SK-N-SH (cell line): Measurements from ENCODE around the gene KAT14. TPM values are rescaled to one million over a fixed set of nuclear protein-coding genes. Genes with fewer than 3 reads are reported as not detected.

Experiments
- CTCF ChIA-PET: fragments of 300-600, 350-600 bp; formaldehyde crosslinking; extraction: SDS; loops from one replicate; lab custom pipeline; 2021; lab: Yijun Ruan, JAX
- POLR2A ChIA-PET: fragments of 350-600 bp; sonication (Branson Sonifier 250); formaldehyde crosslinking; extraction: SDS; loops from one replicate; lab custom pipeline; 2020; ENCODE audit warnings: antibody characterized with exemption, inconsistent platforms; lab: Yijun Ruan, JAX
- DNase-seq: peaks from one replicate; pipeline ENCODE4 v3.0.0; 2012
- H2AFZ ChIP-seq: fragments of 200-600 bp; sonication (generic); 2 replicates; pipeline ENCODE4 v1.8.1; 2016; ENCODE audit warnings: antibody characterized with exemption, mild to moderate bottlenecking, low read depth
- H3F3A ChIP-seq: fragments of 200-600 bp; sonication (generic); replicated peaks from 2 replicates; pipeline ENCODE3; 2016; ENCODE audit warnings: antibody characterized with exemption, mild to moderate bottlenecking; ENCODE audit not compliant: insufficient read depth
- H3K27ac ChIP-seq, 2 experiments: fragments of 200-500 bp in 1 of 2; fragments of 200-600 bp in 1 of 2; sonication (Bioruptor generic) in 1 of 2; sonication (generic), shearing (Covaris generic) in 1 of 2; 2 replicates each; pipeline versions ENCODE4 v1.5.1 to v1.6.1; 2014 to 2016; ENCODE audit warnings: low read depth in 2 of 2, inconsistent platforms in 1 of 2, low read length in 1 of 2, mild to moderate bottlenecking in 1 of 2, mixed read lengths in 1 of 2
- H3K27me3 ChIP-seq: fragments of 200-600 bp; sonication (generic), shearing (Covaris generic); 2 replicates; pipeline ENCODE4 v1.6.1; 2016; ENCODE audit warnings: mixed run types; ENCODE audit not compliant: insufficient read depth
- H3K36me3 ChIP-seq, 2 experiments: fragments of 200-500 bp in 1 of 2; fragments of 200-600 bp in 1 of 2; sonication (Bioruptor generic) in 1 of 2; sonication (generic) in 1 of 2; replicated peaks in 1 of 2; 2 replicates each; pipeline versions ENCODE3 to v1.5.1; 2014 to 2016; ENCODE audit warnings: low read length in 1 of 2, mild to moderate bottlenecking in 1 of 2; ENCODE audit not compliant: insufficient read depth in 2 of 2, control insufficient read depth in 1 of 2
- H3K4me1 ChIP-seq, 2 experiments: fragments of 200-500 bp in 1 of 2; fragments of 200-600 bp in 1 of 2; sonication (Bioruptor generic) in 1 of 2; sonication (generic), shearing (Covaris generic) in 1 of 2; 2 replicates each; pipeline versions ENCODE4 v1.5.1 to v1.6.1; 2014 to 2016; ENCODE audit warnings: low read depth in 1 of 2, low read length in 1 of 2, mixed run types in 1 of 2; ENCODE audit not compliant: insufficient read depth in 2 of 2, control insufficient read depth in 1 of 2
- H3K4me2 ChIP-seq: fragments of 200-600 bp; sonication (generic), shearing (Covaris generic); 2 replicates; pipeline ENCODE4 v1.6.1; 2017; ENCODE audit warnings: mixed run types
- H3K4me3 ChIP-seq, 2 experiments: fragments of 200-500 bp in 1 of 2; fragments of 200-600 bp in 1 of 2; sonication (Bioruptor generic) in 1 of 2; sonication (generic), shearing (Covaris generic) in 1 of 2; 2 replicates each; pipeline versions ENCODE4 v1.5.1 to v1.8.1; 2014 to 2016; ENCODE audit warnings: low read depth in 2 of 2, inconsistent platforms in 1 of 2, low read length in 1 of 2, mild to moderate bottlenecking in 1 of 2, mixed read lengths in 1 of 2, moderate library complexity in 1 of 2
- H3K79me2 ChIP-seq: fragments of 200-600 bp; sonication (generic); 2 replicates; pipeline ENCODE4 v1.8.1; 2017; ENCODE audit warnings: mild to moderate bottlenecking; ENCODE audit not compliant: insufficient read depth
- H3K9ac ChIP-seq: fragments of 200-600 bp; sonication (generic); 2 replicates; pipeline ENCODE4 v1.6.1; 2017; ENCODE audit warnings: mixed run types
- H3K9me2 ChIP-seq: fragments of 200-600 bp; sonication (generic); 2 replicates; pipeline ENCODE4 v1.6.1; 2017; ENCODE audit warnings: mixed run types
- H3K9me3 ChIP-seq: fragments of 200-600 bp; sonication (generic); 2 replicates; pipeline ENCODE4 v1.6.1; 2017; ENCODE audit warnings: mixed run types, mild to moderate bottlenecking, moderate library complexity
- H4K20me1 ChIP-seq: fragments of 200-600 bp; sonication (generic); 2 replicates; pipeline ENCODE4 v1.6.1; 2017; ENCODE audit warnings: mild to moderate bottlenecking, mixed run types; ENCODE audit not compliant: insufficient read depth
- CHD2 ChIP-seq: fragments of 150-350 bp; IDR thresholded peaks from 2 replicates; pipeline ENCODE4 v1.6.1; 2018; ENCODE audit warnings: low read length; ENCODE audit not compliant: partially characterized antibody
- ELF1 ChIP-seq: IDR thresholded peaks from 2 replicates; pipeline ENCODE4 v1.4.0; 2012
- EP300 ChIP-seq, 2 experiments: IDR thresholded peaks; 2 replicates each; pipeline versions ENCODE4 v1.4.0 to v1.6.1; 2012; ENCODE audit warnings: borderline replicate concordance in 1 of 2, low read depth in 1 of 2, low read length in 1 of 2
- FOXM1 ChIP-seq: IDR thresholded peaks from 2 replicates; pipeline ENCODE4 v1.4.0; 2012; ENCODE audit warnings: low read depth, mild to moderate bottlenecking
- GABPA ChIP-seq: IDR thresholded peaks from 2 replicates; pipeline ENCODE4 v1.4.0; 2012; ENCODE audit warnings: low read depth, mild to moderate bottlenecking
- GATA2 ChIP-seq: sonication (generic); formaldehyde crosslinking; IDR thresholded peaks from 2 replicates; pipeline ENCODE4 v1.5.0; 2020; ENCODE audit warnings: mild to moderate bottlenecking, missing genetic modification reagents
- MAX ChIP-seq: IDR thresholded peaks from 2 replicates; pipeline ENCODE4 v1.4.0; 2012; ENCODE audit warnings: low read depth
- MXI1 ChIP-seq: IDR thresholded peaks from 2 replicates; pipeline ENCODE4 v1.6.1; 2012; ENCODE audit warnings: mild to moderate bottlenecking, low read depth, low read length, improper control_type of control experiment
- NFIC ChIP-seq: IDR thresholded peaks from 2 replicates; pipeline ENCODE4 v1.4.0; 2012; ENCODE audit warnings: borderline replicate concordance
- PBX3 ChIP-seq: IDR thresholded peaks from 2 replicates; pipeline ENCODE4; 2012
- POLR2AphosphoS5 ChIP-seq: IDR thresholded peaks from 2 replicates; pipeline ENCODE4 v1.6.1; 2012; ENCODE audit warnings: low read depth, low read length
- RCOR1 ChIP-seq: fragments of 150-350 bp; IDR thresholded peaks from 2 replicates; pipeline ENCODE4 v1.6.1; 2017; ENCODE audit warnings: antibody characterized with exemption, low read length
- REST ChIP-seq: IDR thresholded peaks from 2 replicates; pipeline ENCODE4 v1.6.1; 2012; ENCODE audit warnings: mild to moderate bottlenecking, low read depth, low read length, moderate library complexity
- RXRA ChIP-seq: IDR thresholded peaks from 2 replicates; pipeline ENCODE4 v1.4.0; 2012; ENCODE audit warnings: low read depth, mild to moderate bottlenecking, borderline replicate concordance
- SIN3A ChIP-seq: IDR thresholded peaks from 2 replicates; pipeline ENCODE4 v1.6.1; 2012; ENCODE audit warnings: low read depth, mild to moderate bottlenecking, low read length, moderate library complexity, borderline replicate concordance
- TAF1 ChIP-seq: IDR thresholded peaks from 2 replicates; pipeline ENCODE4 v1.6.1; 2012; ENCODE audit warnings: low read depth, mild to moderate bottlenecking, low read length, moderate library complexity, borderline replicate concordance
- TCF12 ChIP-seq: IDR thresholded peaks from 2 replicates; pipeline ENCODE4 v1.4.0; 2012
- USF1 ChIP-seq: IDR thresholded peaks from 2 replicates; pipeline ENCODE4 v1.4.0; 2012; ENCODE audit warnings: low read depth, borderline replicate concordance
- USF2 ChIP-seq: fragments of 150-350 bp; IDR thresholded peaks from 2 replicates; pipeline ENCODE4 v1.6.1; 2017; ENCODE audit warnings: antibody characterized with exemption, low read length, low read depth, borderline replicate concordance
- WGBS: methylation state at CpG from one replicate; pipeline ENCODE4 v1.1.6; 2017; ENCODE audit warnings: low lambda C conversion rate; 5-methylcytosine and 5-hydroxymethylcytosine counted together
- polyA plus RNA-seq, 3 experiments: library from polyadenylated mRNA; depleted of rRNA; stranded (reverse); fragments of >200 nt; gene quantifications; 2 replicates each; pipeline ENCODE4 v1.2.3, GENCODE V29; 2012
- TF ChIP-seq, protein P1 (sequence below): fragments of 200-600 bp; sonication (generic); IDR thresholded peaks from 2 replicates; pipeline ENCODE4 v1.6.1; 2017; ENCODE audit warnings: antibody characterized with exemption, mild to moderate bottlenecking, moderate library complexity
- TF ChIP-seq, protein P2 (sequence below): fragments of 150-350 bp; IDR thresholded peaks from 2 replicates; pipeline ENCODE4 v1.6.1; 2016; ENCODE audit warnings: mild to moderate bottlenecking, low read depth, low read length

KAT14 gene
- 7.3 and 8.6 TPM in 2 replicates for polyA plus RNA-seq (2012; rRNA removed)
- polyA plus RNA-seq (2012; cell fraction: cytosol; rRNA removed) = 8.0 and 8.8 TPM in 2 replicates
- 5.7 and 8.1 TPM in 2 replicates for polyA plus RNA-seq (2012; cell fraction: nucleus; rRNA removed)

- no peaks in the 10 kb centered on the region for H3K9me2 ChIP-seq
- peak within 1 kb of the TSS; percentile 73 to 93 for H3K27ac ChIP-seq
- peak within 1 kb of the TSS; percentile 89 to 97 for H3K4me3 ChIP-seq
- H3K9me3 ChIP-seq = no peaks in the 10 kb centered on the region
- no peaks in the 10 kb centered on the region for H3F3A ChIP-seq
- no peak for TF ChIP-seq GATA2 (CRISPR knock-in tag)
- no peak for TF ChIP-seq FOXM1
- TF ChIP-seq RCOR1 = peak; percentile 73
- peak; percentile 29; the same call in 1 of the 2 replicates for TF ChIP-seq TCF12
- TF ChIP-seq, protein P1, sequence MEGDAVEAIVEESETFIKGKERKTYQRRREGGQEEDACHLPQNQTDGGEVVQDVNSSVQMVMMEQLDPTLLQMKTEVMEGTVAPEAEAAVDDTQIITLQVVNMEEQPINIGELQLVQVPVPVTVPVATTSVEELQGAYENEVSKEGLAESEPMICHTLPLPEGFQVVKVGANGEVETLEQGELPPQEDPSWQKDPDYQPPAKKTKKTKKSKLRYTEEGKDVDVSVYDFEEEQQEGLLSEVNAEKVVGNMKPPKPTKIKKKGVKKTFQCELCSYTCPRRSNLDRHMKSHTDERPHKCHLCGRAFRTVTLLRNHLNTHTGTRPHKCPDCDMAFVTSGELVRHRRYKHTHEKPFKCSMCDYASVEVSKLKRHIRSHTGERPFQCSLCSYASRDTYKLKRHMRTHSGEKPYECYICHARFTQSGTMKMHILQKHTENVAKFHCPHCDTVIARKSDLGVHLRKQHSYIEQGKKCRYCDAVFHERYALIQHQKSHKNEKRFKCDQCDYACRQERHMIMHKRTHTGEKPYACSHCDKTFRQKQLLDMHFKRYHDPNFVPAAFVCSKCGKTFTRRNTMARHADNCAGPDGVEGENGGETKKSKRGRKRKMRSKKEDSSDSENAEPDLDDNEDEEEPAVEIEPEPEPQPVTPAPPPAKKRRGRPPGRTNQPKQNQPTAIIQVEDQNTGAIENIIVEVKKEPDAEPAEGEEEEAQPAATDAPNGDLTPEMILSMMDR = no peak
- 0 out of 2 replicates have a peak, but pooled peaks have one; percentile 18 for TF ChIP-seq ELF1
- TF ChIP-seq CHD2 = peak; percentile 53
- peak; percentile 67; the same call in 1 of the 2 replicates for TF ChIP-seq POLR2AphosphoS5
- TF ChIP-seq, protein P2, sequence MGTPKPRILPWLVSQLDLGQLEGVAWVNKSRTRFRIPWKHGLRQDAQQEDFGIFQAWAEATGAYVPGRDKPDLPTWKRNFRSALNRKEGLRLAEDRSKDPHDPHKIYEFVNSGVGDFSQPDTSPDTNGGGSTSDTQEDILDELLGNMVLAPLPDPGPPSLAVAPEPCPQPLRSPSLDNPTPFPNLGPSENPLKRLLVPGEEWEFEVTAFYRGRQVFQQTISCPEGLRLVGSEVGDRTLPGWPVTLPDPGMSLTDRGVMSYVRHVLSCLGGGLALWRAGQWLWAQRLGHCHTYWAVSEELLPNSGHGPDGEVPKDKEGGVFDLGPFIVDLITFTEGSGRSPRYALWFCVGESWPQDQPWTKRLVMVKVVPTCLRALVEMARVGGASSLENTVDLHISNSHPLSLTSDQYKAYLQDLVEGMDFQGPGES = no peak
- peak; percentile 85 for TF ChIP-seq MXI1
- TF ChIP-seq EP300 (IDR thresholded peaks at IDR 0.05; ENCODE audit: borderline replicate concordance in 1 of 2, low read depth in 1 of 2, low read length in 1 of 2) = peak in 1 of 2 experiments; percentile 18; a peak in 1 of 4 replicates
- no peak; the same call in 1 of the 2 replicates for TF ChIP-seq REST
- no peak for TF ChIP-seq RXRA
- peak; percentile 73 for TF ChIP-seq SIN3A
- TF ChIP-seq GABPA = 0 out of 2 replicates have a peak, but pooled peaks have one; percentile 17
- TF ChIP-seq PBX3 = no peak; the same call in 1 of the 2 replicates
- TF ChIP-seq TAF1 = peak; percentile 70
- TF ChIP-seq MAX = peak; percentile 95
- peak; percentile 96 for TF ChIP-seq USF1
- no peak for TF ChIP-seq NFIC
- TF ChIP-seq USF2 = peak; percentile 39; the same call in 1 of the 2 replicates
- peak within 1 kb of the TSS; percentile 90 for H3K9ac ChIP-seq
- ChIA-PET POLR2A (interaction anchor here (0.7 to 2.0 kb wide), 5 partner anchors 12 to 370 kb away, joined by 3 to 5 read pairs (median 4); partner anchors contain the start of genes DZANK1, POLR3F, SEC23B and ZNF133), CTCF (interaction anchor here (0.6 kb wide), 1 partner anchor 62 kb away, joined by 3 read pairs; no protein-coding TSS in a partner anchor)
- peaks cover 0 to 2% of the 10 kb centered on the region in 2 experiments; a peak in 1 of 4 replicates for H3K4me1 ChIP-seq
- H4K20me1 ChIP-seq = no peaks in the 10 kb centered on the region
- DNase-seq = peak; percentile 91
- peak within 1 kb of the TSS; percentile 99 for H3K4me2 ChIP-seq
- H3K36me3 ChIP-seq = peaks cover 8 to 9% of the 10 kb centered on the region in 2 experiments
- peak within 1 kb of the TSS; percentile 100 for H2AFZ ChIP-seq
- H3K27me3 ChIP-seq = no peaks in the 10 kb centered on the region
- 6% methylated on average over 17 of the region's 87 CpGs for whole genome bisulfite sequencing
- peaks cover 39% of the 10 kb centered on the region for H3K79me2 ChIP-seq
Observed at GRCh38 chr20:18137412-18138265, at the start of gene KAT14, which contains the start of gene PET117. Gene KAT14, plus strand, starts transcription at chr20:18137863. Its CDS starts 4,798 bp downstream, at chr20:18142661. Gene PET117, plus strand, starts transcription at chr20:18137863. Its CDS starts 93 bp downstream, at chr20:18137956.
